Hindlimb muscle (tissue), 1 donor: Measurements from ENCODE around the gene OMP. TPM values are rescaled to one million over a fixed set of nuclear protein-coding genes. Genes with fewer than 3 reads are reported as not detected.

Experiments
- DNase-seq: peaks from one replicate; pipeline ENCODE4 v3.0.0-alpha.2; 2013
- polyA plus RNA-seq: library from polyadenylated mRNA; unstranded; fragments of 120-200 nt; gene quantifications from one replicate; pipeline ENCODE4 v1.2.1, GENCODE V29; 2013; ENCODE audit not compliant: insufficient read length

The OMP gene
- polyA plus RNA-seq, 1 donor, result not detected

DNA sequence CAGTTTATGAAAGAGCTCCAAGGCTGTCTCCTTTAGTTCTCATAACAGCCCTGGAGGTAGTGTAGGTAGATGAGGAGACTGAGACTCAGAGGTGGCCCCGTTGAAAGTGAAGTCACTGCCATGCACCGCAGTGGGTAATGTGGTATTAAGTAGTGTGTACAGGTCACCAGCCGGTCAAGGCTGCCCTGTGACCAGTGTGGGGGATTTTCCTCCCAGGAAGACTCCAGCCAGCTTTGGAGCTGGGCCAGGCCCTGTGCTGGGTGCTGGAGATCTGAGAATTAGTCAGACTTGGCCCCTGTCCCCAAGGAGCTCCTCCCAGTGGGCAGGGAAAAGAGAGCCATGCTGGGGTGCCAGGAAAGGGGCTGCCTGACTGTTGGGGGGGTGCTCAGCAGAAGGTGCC lies 5.3 kb downstream of the OMP start:
- no peak for DNase-seq

DNA sequence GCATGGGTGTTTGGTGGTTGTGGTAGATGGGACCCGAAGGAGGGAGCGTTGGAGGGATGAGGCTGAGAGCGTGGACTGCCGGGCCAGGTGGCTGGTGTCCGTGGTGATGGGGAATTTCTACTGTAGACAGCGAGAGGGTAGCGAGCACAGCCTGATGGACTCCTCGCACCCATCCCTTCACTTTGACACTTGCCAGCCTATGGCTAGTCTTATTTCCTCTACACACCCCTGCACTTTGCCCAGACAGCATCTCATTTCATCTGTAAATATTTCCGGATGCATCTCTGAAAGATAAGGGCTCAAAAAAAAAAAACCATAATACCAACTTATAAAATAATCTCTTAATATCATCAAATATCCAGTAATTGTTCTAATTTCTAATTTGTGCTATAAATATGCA lies 5.8 kb downstream of the OMP start:
- DNase-seq, result no peak

DNA sequence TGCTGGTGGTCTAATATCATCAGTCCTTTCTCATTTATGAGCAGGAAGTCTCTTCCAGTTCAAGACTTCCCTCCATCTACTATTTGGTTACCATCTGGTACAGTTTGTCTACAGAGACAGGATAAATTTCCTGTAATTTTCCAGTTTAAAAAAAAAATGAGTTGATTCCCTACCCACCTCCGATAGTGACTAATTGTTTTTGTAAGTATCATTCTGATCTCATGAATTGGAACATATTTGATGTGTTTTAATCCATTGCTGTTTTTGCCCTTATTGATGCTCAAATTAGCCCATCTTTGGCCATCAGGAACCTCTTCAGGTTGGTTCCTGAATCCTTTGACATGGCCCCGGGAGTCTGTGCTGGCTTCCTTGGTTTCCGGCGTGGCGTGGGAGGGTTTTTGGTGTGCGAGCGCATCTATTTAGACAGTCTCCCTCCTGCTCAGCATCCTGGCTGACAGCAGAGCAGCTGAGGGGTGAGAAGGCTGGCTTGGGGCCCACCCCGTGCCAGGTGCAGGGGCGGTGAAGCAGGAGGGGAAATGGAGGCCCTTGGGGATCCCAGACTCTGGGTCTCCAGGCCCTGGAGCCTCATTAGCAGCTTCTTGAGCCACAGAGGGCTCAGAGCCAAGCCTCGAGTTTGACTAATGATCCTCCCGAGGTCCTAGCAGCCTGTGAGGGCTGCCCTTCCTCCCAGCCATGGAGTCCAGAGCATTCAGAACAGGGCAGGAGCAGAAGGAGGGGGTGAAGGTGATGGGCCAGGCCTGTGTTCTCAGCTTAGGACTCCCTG lies 6.8 kb downstream of the OMP start:
- no peak for DNase-seq

DNA sequence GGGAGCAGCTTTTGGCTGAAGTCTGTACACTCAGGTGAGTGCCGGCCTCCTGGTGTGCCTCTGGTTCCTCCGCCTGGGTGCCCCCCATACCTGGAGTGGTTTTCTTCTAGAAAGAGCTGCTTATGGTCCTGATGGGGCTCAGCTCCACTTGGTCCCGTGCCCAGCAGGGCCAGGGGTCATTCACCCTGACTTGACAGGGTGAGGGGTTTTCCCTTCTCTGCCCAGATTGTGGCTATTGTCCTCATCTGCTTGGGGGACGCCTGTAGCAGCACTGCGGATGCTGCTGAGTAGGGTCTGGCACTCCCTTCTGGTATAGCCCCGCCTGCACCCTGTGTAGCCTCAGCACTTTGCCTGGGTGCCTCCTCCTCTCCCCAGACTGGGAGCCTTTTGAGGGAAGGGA lies 8.2 kb downstream of the OMP start:
- DNase-seq, result no peak

DNA sequence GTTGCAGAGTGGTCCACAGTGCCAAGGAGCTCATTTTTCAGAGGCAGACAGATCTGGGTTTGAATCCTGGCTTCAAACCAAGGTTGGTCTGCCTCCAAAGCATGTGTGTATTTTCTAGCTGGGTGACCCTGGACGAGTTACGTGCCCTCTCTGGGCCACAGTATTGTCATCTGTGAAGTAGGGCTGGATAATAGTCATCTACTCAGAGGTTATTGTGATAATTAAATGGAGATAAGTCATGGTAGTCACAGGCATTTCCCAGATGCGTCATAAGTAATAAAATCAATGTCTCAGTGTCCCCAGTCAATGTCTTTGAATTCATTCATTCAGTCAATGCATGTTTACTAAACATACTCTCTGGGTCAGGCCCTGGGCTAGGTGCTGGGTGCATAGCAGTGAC lies 8.6 kb downstream of the OMP start:
- DNase-seq, result no peak

DNA sequence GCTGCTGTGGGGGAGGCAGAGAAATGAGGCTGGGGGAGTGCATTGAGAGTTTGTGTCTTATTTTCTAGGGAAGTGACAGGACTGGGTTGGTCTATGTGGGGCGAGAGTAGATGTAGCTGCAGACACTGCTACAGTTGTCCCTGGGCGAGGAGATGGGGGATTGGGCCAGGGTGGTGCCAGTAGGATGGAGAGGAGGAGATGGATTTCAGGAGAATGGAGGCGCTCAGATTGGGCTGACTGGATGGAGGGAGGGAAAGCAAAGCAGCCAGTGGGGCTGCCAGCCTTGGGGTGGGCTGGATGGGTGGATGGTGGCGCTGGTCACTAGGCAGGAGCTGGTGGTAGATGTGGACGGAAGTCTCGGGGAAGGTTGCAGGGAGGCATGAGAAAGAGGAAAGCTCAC lies 9.3 kb downstream of the OMP start:
- no peak for DNase-seq

DNA sequence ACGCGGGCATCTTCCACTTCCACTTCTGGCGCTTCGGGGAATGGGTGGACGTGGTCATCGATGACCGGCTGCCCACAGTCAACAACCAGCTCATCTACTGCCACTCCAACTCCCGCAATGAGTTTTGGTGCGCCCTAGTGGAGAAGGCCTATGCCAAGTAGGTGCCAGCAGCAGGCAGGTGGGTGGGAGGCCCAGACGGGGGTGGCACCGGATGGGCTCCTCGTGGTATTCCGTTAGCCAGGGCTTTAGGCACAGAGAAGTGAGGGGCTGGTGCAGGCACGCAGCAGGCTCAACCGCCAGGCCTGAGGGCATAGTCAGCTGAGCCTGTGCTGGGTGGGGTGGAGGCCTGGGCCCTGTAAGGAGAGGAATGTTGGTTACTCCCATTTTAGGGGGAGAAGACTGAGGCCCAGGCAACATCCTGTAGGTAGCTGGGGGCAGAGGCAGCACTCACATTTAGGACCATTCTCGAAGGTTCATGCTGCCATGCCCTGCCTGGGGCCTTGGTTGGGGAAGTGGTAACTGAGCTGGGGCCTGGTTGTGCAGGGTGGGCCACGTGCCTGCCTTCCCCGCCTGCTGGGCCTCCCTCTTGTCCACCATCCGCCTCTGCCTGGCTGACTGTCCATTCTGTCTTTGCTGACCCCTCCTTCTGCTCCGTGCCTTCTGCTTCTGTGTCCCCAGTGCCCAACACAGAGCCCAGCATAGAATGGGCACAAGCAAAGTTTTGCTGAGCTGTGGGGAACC lies 10.2 kb downstream of the OMP start:
- no peak for DNase-seq

DNA sequence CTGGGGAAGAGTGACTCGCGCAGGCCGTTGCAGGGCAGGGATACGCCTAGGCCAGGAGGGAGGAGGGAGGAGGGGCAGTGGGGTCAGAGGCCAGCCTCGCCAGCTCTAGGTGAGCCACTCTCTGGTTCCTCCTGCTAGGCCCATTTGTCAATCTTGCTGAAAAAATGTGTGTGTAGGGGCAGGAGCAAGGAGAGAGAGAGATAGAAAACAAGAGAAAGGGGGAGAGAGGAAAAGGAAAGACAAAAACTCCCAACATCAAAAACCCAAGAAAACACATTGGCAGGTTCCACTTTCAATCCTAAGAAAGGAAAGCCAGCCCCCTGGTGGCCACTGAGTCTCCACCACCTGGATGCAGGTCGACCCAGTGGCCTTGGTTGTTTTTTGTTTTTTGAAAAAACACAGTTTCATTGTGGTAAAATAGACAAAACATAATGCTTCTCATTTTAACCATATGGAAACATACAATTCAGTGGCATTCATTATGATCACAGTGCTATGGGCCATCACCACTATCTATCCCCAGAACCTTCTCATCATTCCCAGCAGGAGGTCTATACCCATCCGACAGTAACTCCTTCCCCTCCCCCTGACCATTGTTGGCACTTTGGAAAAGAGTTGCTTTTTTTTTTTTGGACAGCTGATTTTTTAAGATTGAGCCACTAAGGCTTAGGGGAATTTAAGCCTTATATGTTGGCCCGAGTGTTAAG lies 10.9 kb downstream of the OMP start:
- no peak for DNase-seq

DNA sequence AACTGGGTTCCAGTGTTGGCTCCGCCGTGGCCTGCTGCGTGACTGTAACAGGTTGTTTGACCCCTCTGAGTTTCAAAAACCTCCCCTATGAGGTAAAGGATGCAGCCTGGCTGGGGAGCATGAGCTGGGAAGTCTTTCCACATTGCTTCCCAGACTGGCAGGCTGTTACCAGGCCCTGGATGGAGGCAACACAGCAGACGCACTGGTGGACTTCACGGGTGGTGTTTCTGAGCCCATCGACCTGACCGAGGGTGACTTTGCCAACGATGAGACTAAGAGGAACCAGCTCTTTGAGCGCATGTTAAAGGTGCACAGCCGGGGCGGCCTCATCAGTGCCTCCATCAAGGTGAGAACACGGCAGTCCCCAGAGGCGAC lies 11.4 kb downstream of the OMP start:
- DNase-seq, result no peak

DNA sequence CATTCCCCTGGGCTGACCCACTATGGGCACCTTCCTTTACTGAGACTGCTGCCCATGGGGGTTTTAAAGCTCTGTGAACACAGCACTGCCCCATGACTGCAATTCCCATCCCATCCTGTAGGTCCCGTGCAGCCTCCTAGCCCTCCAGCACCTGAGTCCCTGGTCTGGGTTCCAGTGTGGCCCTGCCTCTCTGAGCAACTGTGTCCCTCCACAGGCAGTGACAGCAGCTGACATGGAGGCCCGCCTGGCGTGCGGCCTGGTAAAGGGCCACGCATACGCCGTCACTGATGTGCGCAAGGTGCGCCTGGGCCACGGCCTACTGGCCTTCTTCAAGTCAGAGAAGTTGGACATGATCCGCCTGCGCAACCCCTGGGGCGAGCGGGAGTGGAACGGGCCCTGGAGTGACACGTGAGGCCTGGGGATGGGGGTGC lies 12.6 kb downstream of the OMP start:
- no peak for DNase-seq

DNA sequence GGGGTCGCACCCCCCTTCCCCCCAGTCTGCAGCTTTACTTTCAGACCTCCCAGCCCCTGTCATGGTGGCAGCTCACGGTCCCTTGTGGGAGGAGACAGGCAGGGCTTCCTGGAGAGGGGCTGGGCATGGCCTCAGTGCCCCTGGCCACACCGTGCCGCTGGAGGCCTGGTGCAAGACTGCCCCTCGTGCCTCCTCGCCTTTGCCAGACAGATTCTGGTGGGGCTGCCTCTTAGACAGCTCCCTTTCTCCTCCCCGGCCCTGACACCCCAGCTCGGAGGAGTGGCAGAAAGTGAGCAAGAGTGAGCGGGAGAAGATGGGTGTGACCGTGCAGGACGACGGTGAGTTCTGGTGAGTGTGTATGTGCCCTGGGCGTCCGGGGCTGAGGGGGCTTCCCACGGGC lies 13.3 kb downstream of the OMP start:
- DNase-seq, result no peak

DNA sequence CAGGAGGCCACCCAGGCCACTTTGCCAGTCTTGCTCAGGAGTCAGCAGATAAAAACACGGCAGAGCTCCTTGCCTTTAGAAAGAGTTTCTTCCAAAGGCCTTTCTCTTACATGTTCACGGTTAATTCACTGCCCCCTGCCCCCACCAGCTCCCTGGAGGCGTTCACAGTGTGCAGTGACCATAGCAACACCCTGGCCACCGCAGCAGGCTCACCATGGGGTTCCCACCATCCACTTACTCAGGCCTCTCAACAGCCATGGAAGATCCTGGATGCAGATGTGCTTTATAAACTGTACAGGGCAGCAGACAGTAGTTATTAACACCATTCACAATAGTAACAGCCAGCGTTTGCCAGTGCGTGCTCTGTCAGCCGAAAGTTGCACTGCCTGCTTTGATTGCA lies 14.9 kb downstream of the OMP start:
- no peak for DNase-seq

DNA sequence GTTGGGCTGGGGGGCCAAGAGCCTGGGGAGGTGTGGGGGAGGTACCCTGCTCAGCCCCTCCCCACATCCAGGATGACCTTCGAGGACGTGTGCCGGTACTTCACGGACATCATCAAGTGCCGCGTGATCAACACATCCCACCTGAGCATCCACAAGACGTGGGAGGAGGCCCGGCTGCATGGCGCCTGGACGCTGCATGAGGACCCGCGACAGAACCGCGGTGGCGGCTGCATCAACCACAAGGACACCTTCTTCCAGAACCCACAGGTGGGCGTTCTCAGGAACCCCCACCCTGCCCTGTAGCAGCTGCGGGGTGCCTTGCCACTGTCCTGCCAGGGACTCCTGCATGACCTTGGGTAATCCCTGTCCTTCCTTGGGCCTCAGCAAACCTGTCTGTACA lies 15.4 kb downstream of the OMP start:
- no peak for DNase-seq

DNA sequence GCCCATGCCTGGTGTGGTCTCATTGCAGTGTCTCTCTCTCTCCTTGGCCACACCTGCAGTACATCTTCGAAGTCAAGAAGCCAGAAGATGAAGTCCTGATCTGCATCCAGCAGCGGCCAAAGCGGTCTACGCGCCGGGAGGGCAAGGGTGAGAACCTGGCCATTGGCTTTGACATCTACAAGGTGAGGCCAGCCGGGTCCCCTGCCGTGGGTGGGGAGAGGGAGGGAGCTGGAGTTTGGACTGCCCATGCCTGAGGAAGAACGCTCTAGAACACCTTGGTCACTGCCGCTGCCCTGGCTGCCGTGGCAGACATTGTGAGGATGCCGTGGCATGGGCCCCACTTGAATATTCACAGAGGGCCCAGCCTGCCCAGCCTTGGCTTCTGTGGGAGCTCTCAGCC lies 16.3 kb downstream of the OMP start:
- DNase-seq, result no peak

DNA sequence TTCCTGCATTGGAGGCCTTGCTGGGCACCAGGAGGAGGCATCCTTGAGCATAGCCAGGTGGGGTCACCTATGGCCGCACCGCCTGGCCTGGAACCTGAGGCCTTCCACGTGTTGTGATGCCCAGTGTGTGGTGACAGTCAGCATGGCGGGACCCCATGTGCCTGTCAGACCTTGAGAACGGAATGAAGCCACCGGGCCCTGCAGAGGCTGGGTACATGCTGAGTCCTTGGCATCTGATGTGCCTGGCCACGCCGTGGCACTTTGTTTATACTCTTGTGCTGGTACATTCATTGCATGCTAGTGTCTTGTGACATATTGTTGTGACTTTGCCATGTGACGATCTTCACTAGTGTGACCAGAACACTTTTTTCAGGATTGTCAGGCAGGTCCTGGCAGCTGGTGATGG lies 16.9 kb downstream of the OMP start:
- no peak for DNase-seq

DNA sequence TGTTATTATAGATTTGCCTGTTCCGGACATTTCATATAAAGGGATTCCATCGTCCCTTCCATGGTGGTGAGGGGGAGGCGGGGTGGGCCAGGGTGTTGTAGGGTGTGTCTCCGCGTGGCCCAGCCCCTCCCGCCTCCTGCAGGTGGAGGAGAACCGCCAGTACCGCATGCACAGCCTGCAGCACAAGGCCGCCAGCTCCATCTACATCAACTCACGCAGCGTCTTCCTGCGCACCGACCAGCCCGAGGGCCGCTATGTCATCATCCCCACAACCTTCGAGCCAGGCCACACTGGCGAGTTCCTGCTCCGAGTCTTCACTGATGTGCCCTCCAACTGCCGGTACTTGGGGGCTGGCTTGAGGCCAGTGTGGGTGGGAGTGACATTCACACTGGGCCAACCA lies 17.9 kb downstream of the OMP start:
- DNase-seq, result no peak

DNA sequence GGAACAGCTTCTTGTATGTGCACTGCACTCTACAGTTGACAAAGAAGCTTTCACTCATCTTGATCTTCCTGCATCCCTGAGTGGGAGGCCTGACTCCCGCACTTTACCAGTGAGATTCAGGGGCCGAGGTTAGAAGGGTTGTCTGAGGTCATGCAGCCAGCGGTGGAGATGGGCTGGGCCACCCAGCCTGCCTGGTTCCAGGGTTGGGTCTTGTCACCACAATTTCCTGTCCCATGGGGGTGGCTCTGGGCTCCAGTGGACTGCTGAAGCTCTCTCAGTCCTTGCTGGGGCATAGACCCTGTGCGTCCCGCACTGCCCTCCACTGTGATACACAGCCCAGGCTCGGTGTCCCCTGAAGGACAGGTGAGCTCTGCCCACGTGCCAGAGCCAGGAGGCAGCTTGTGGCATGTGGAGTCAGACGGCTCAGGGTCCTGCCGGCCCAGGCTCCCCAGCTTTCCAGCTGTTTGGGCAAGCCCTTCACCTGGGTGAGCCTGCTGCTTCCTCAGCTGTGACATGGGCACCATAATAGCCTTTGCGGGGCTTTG lies 18.5 kb downstream of the OMP start:
- DNase-seq, result no peak

DNA sequence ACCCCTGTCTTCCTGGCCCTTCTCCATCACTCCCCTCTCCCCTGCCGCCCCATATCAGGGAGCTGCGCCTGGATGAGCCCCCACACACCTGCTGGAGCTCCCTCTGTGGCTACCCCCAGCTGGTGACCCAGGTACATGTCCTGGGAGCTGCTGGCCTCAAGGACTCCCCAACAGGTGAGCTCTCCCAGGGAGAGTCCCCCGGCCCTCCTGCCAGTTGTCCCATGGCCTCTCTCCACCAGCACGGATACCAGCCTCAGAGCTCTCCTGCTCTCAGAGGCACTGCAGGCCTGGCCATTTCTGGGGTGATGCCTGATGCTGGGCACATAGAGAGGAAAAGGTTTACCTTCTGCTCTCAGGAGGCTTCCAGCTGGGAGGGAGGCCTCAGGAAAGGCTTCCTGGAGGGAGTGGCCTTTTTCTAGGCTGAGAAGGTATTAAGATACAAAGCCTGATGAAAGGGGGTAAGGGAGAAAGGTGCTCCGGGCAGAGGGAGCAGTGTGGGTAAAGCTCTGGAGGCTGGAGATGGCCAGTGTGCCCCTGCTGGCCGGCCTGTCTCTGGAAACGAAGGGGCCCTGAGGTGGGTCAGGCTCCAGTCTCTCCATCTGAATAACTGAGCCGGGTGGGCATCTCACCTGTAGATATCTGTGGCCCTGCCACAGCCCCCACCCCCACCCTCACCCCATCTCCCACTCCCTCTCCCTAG lies 19.4 kb downstream of the OMP start:
- DNase-seq, result no peak

DNA sequence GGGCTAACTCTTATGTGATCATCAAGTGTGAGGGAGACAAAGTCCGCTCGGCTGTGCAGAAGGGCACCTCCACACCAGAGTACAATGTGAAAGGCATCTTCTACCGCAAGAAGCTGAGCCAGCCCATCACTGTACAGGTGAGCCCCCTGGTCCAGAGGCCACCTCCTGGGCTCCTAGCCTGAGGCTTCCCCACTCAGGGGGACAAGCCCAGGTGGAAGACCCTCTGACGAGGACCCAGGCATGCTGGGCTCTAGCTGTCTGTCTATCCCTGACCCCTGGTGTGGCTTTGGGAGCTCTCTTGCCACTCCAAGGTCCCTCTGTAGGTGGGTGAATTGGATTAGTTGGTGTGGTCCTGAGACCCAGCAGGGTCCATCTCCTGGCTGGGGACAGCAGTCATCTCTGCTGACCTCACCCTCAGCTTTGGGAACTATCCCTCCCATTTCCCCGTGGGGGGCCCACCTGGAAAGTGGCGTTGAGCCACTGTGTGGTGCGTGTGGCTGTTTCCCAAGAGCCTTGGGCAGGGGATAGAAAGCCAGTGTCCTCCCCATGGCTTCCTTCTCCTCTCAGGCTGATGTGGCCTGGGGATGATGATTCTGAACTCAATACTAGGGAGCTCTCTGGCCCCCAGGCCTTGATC lies 20.1 kb downstream of the OMP start:
- no peak for DNase-seq

DNA sequence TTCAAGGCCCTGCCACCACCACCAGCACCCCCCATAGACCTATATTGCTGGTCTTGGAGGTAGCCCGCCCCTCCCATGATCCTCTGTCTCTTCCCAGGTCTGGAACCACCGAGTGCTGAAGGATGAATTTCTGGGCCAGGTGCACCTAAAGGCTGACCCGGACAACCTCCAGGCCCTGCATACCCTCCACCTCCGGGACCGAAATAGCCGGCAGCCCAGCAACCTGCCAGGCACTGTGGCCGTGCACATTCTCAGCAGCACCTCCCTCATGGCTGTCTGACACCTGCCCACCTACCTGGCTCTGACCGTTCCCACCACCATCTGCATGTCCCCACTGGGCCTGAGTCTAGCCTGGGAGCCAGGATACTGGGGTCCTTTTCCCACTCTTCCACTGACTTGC lies 21.0 kb downstream of the OMP start:
- DNase-seq, result no peak

DNA sequence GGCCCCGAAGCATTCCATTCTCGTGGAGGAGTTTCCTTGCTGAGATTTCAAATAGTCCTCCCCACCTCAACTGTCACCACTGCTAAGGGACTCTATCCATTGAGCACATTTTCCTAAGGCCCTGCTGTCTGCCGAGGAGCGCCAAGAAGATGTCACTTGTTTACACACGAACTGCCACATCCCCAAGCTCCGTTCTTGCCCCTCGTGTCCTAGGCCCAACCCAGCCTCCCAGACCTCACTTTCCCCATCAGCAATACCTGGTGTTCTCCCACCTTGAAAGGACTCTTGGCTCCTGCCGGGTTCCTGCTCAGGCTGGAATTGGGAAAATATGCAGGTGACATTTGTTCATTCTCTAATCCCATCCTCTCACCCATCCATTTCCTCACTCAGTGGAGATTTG lies 21.4 kb downstream of the OMP start:
- DNase-seq, result no peak

DNA sequence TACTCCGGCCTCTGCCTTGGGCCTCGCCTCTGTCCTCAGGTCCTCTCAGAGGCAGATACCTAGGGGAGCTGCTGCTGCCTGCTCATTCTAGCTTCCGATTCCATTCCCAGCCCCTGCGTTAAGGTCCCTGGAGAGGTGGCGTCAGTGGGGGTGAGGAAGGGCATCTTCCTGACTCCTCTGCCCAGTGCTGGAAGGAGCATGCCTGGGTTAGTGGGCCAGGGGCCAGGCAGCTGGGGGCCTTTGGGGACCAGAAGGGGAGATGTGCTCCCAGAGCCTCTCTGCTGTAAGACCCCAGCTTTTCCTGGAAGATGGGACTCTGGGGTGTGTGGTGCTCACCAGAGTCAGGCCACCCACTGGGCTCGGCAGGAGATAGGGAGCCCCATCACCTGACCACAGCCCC lies 21.8 kb downstream of the OMP start:
- no peak for DNase-seq
